Measurements from ENCODE around the gene RBM12. TPM values are rescaled to one million over a fixed set of nuclear protein-coding genes. Genes with fewer than 3 reads are reported as not detected.
"Not testable (repeated sequence)": the region's sequence is repeated elsewhere in the genome, so short reads cannot be mapped to it uniquely, and the experiment has no call there.

RBM12 gene, protein sequence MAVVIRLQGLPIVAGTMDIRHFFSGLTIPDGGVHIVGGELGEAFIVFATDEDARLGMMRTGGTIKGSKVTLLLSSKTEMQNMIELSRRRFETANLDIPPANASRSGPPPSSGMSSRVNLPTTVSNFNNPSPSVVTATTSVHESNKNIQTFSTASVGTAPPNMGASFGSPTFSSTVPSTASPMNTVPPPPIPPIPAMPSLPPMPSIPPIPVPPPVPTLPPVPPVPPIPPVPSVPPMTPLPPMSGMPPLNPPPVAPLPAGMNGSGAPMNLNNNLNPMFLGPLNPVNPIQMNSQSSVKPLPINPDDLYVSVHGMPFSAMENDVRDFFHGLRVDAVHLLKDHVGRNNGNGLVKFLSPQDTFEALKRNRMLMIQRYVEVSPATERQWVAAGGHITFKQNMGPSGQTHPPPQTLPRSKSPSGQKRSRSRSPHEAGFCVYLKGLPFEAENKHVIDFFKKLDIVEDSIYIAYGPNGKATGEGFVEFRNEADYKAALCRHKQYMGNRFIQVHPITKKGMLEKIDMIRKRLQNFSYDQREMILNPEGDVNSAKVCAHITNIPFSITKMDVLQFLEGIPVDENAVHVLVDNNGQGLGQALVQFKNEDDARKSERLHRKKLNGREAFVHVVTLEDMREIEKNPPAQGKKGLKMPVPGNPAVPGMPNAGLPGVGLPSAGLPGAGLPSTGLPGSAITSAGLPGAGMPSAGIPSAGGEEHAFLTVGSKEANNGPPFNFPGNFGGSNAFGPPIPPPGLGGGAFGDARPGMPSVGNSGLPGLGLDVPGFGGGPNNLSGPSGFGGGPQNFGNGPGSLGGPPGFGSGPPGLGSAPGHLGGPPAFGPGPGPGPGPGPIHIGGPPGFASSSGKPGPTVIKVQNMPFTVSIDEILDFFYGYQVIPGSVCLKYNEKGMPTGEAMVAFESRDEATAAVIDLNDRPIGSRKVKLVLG
- total RNA-seq (2021; ENCODE audit: unreplicated experiment) (100 TPM), Bru-seq, nascent RNA (percentile 98 among the genes with signal in this experiment), BruChase-seq, experiment 1, labeled RNA remaining after a 2-hour chase (percentile 100 among the genes with signal in this experiment), BruChase-seq, experiment 2, labeled RNA remaining after a 6-hour chase (percentile 100 among the genes with signal in this experiment)
- 45.0 TPM for polyA plus RNA-seq (2012; ENCODE audit: insufficient read length)
- long read RNA-seq, full-length matches to known transcripts: 60 of 96 reads
- long read RNA-seq, partial matches to known transcripts: 1 of 96 reads
- long read RNA-seq, other reads (novel, unspliced or antisense): 35 of 96 reads

DNA sequence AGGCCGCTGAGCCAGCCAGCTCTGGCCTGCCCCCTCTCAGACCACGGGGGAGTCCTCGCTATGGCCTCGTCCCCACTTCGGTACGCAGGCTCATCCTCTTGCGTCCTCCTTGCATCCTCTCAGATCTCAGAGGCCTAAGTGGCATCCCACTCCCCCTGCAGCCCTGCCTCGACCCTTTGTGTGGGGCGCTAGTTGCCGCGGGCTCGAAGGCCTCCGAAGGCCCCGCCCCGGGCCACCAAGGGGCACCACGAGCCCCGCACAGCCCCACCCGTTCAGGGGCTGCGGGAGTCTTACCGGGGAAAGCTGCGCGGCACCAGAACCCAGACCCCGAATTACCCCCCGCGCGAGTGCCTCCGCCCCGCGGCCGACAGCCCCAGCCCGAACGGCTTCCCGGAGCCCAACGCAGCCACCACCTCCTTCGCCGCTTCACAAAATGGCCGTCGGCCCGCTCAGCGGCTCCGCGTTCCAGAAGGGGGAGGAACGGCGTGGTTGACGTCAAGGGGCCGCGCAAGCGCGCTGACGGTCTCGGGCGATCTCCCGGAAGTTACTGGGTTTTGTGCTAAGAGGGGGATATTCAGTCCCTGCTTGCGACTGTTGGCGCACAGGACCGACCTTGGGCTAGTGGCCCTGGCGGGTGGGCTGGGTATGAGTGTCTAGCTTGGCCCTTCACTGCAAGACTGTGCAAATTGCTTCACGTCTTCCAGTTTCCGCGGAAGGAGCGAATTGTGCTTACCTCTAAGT lies at the start of gene RBM12, which contains the start of gene CPNE1:
Gene RBM12 (minus strand): TSS at position 435 of the 741 bp plus-strand sequence. CDS start 9,578 bp downstream, outside the sequence.
Gene CPNE1 (minus strand): TSS at position 435 of the 741 bp plus-strand sequence. CDS start 31,977 bp downstream, outside the sequence.
- peaks cover 3% of the 10 kb centered on the region for H3K36me3 ChIP-seq (ENCODE audit: control insufficient read depth, insufficient read depth, low read length)
- H3K9me3 ChIP-seq (ENCODE audit: control insufficient read depth, insufficient read depth, low read depth, low read length): no peaks in the 10 kb centered on the region
- in situ Hi-C loops (cut with HindIII; ENCODE audit: low pct_unique_long_range_greater_than_20kb, low sequenced_read_pairs) (no loop called here), intact Hi-C loops (cut with micrococcal nuclease; ENCODE audit: unreplicated experiment) (no loop called here)
- H3K4me3 ChIP-seq (ENCODE audit: low read depth in 2 of 2, low read length in 2 of 2): peak within 1 kb of the TSS; percentile 93 to 99
- ChIA-PET POLR2A (no interaction called here), CTCF (no interaction called here)
- ATAC-seq: peak; percentile 97
- no TSS peak for BruUV-seq (replicated peaks)
- H3K27me3 ChIP-seq (ENCODE audit: control insufficient read depth, insufficient read depth, low read length): no peaks in the 10 kb centered on the region
- peak within 1 kb of the TSS; percentile 97 for H3K27ac ChIP-seq (ENCODE audit: low read length)
- TF ChIP-seq SIN3A (IDR thresholded peaks at IDR 0.05; ENCODE audit: borderline replicate concordance, insufficient read depth, low read depth, low read length) (peak; percentile 79; the same call in 1 of the 2 replicates), POLR2AphosphoS5 (IDR thresholded peaks at IDR 0.05; ENCODE audit: low read depth, low read length) (peak; percentile 99), TCF7L2 (IDR thresholded peaks at IDR 0.05; ENCODE audit: low read depth, low read length) (0 out of 2 replicates have a peak, but pooled peaks have one; percentile 26)
- TF ChIP-seq, protein P1, sequence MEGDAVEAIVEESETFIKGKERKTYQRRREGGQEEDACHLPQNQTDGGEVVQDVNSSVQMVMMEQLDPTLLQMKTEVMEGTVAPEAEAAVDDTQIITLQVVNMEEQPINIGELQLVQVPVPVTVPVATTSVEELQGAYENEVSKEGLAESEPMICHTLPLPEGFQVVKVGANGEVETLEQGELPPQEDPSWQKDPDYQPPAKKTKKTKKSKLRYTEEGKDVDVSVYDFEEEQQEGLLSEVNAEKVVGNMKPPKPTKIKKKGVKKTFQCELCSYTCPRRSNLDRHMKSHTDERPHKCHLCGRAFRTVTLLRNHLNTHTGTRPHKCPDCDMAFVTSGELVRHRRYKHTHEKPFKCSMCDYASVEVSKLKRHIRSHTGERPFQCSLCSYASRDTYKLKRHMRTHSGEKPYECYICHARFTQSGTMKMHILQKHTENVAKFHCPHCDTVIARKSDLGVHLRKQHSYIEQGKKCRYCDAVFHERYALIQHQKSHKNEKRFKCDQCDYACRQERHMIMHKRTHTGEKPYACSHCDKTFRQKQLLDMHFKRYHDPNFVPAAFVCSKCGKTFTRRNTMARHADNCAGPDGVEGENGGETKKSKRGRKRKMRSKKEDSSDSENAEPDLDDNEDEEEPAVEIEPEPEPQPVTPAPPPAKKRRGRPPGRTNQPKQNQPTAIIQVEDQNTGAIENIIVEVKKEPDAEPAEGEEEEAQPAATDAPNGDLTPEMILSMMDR (IDR thresholded peaks at IDR 0.05): no peak
- peaks cover 23% of the 10 kb centered on the region for H3K4me1 ChIP-seq (ENCODE audit: control insufficient read depth, insufficient read depth, low read length)
- peak; percentile 87 for DNase-seq (ENCODE audit: low read depth, low spot score)

DNA sequence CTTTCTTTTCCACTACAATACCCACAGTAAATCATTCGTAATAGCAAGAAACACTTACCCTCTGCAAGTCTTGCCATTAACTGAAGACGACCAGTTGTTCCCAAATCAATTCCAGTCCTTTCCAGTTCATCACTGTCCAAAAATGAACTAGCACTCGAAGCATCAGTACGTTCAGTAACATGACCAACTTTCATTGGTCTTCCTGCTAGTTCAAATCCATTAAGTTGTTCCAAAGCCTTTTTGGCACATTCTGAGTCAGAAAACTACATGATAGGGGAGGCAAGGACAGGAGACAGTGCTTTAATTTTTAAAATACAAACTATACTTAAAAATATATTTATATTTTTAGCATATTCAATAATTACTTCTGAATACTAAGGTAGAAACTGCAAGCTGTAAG lies 49.4 kb upstream of the RBM12 start:
- Histone ChIP-seq H3K4me1 (ENCODE audit: control insufficient read depth, insufficient read depth, low read length) (no peaks in the 10 kb centered on the region), H3K9me3 (ENCODE audit: control insufficient read depth, insufficient read depth, low read depth, low read length) (no peaks in the 10 kb centered on the region), H3K27me3 (ENCODE audit: control insufficient read depth, insufficient read depth, low read length) (no peaks in the 10 kb centered on the region), H3K27ac (ENCODE audit: low read length) (no peak overlapping the region), H3K4me3 (ENCODE audit: low read depth in 2 of 2, low read length in 2 of 2) (no peak overlapping the region), H3K36me3 (ENCODE audit: control insufficient read depth, insufficient read depth, low read length) (peaks cover 76% of the 10 kb centered on the region)
- CTCF ChIA-PET: no interaction called here
- in situ Hi-C loops (cut with HindIII; ENCODE audit: low pct_unique_long_range_greater_than_20kb, low sequenced_read_pairs): no loop called here
- no peak for TF ChIP-seq TCF7L2 (IDR thresholded peaks at IDR 0.05; ENCODE audit: low read depth, low read length)
- no peak for TF ChIP-seq POLR2AphosphoS5 (IDR thresholded peaks at IDR 0.05; ENCODE audit: low read depth, low read length)
- no peak for TF ChIP-seq SIN3A (IDR thresholded peaks at IDR 0.05; ENCODE audit: borderline replicate concordance, insufficient read depth, low read depth, low read length)
- TF ChIP-seq, protein P2, sequence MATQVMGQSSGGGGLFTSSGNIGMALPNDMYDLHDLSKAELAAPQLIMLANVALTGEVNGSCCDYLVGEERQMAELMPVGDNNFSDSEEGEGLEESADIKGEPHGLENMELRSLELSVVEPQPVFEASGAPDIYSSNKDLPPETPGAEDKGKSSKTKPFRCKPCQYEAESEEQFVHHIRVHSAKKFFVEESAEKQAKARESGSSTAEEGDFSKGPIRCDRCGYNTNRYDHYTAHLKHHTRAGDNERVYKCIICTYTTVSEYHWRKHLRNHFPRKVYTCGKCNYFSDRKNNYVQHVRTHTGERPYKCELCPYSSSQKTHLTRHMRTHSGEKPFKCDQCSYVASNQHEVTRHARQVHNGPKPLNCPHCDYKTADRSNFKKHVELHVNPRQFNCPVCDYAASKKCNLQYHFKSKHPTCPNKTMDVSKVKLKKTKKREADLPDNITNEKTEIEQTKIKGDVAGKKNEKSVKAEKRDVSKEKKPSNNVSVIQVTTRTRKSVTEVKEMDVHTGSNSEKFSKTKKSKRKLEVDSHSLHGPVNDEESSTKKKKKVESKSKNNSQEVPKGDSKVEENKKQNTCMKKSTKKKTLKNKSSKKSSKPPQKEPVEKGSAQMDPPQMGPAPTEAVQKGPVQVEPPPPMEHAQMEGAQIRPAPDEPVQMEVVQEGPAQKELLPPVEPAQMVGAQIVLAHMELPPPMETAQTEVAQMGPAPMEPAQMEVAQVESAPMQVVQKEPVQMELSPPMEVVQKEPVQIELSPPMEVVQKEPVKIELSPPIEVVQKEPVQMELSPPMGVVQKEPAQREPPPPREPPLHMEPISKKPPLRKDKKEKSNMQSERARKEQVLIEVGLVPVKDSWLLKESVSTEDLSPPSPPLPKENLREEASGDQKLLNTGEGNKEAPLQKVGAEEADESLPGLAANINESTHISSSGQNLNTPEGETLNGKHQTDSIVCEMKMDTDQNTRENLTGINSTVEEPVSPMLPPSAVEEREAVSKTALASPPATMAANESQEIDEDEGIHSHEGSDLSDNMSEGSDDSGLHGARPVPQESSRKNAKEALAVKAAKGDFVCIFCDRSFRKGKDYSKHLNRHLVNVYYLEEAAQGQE (IDR thresholded peaks at IDR 0.05; ENCODE audit: insufficient read depth in 1 of 2, low read depth in 2 of 2, low read length in 1 of 2): no peak
- TF ChIP-seq, protein P1 (IDR thresholded peaks at IDR 0.05): no peak
- no TSS peak for BruUV-seq (replicated peaks)
- POLR2A ChIA-PET: no interaction called here
- intact Hi-C loops (cut with micrococcal nuclease; ENCODE audit: unreplicated experiment): no loop called here
- ATAC-seq: no peak
- no peak for DNase-seq (ENCODE audit: low read depth, low spot score)

DNA sequence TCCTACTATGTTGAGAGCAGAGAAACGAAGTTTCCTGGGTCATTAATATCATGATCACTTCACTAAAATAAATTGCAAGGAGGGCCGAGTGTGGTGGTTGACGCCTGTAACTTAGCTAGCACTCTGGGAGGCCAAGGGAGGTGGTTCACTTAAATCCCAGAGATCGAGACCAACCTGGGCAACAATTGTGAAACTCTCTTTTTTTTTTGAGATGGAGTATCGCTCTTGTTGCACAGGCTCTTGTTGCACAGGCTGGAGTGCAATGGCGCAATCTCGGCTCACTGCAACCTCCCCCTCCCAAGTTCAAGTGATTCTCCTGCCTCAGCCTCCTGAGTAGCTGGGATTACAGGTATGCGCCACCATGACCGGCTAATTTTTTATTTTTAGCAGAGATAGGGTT lies 48.4 kb upstream of the RBM12 start:
- in situ Hi-C loops (cut with HindIII; ENCODE audit: low pct_unique_long_range_greater_than_20kb, low sequenced_read_pairs); intact Hi-C loops (cut with micrococcal nuclease; ENCODE audit: unreplicated experiment); DNase-seq (ENCODE audit: low read depth, low spot score); ATAC-seq; H3K4me3 ChIP-seq (ENCODE audit: low read depth in 2 of 2, low read length in 2 of 2); H3K27ac ChIP-seq (ENCODE audit: low read length); H3K27me3 ChIP-seq (ENCODE audit: control insufficient read depth, insufficient read depth, low read length); BruUV-seq (replicated peaks); H3K9me3 ChIP-seq (ENCODE audit: control insufficient read depth, insufficient read depth, low read depth, low read length); H3K4me1 ChIP-seq (ENCODE audit: control insufficient read depth, insufficient read depth, low read length); CTCF ChIA-PET: not testable (repeated sequence)
- POLR2A ChIA-PET: interaction anchor here (0.6 to 0.7 kb wide), 2 partner anchors 12 to 97 kb away, joined by 5 to 12 read pairs; no protein-coding TSS in a partner anchor
- peaks cover 86% of the 10 kb centered on the region for H3K36me3 ChIP-seq (ENCODE audit: control insufficient read depth, insufficient read depth, low read length)
